GM12878 (cell line): ENCODE data around the gene SLC28A1. TPM values are rescaled to one million over a fixed set of nuclear protein-coding genes. Genes with fewer than 3 reads are reported as not detected.

Source experiments
- ATAC-seq: fragments of 200-7000 bp; cut with Tn5 transposase; 3 replicates; pipeline ENCODE4 v1.9.1; 2020; ENCODE audit warnings: mild to moderate bottlenecking, moderate library complexity
- BruUV-seq: library from RNA; stranded (reverse); fragments of 400-500 nt; replicated peaks from 2 replicates; lab custom pipeline; 2021; lab: Mats Ljungman, UMichigan
- CTCF ChIA-PET: fragments of 300-600 bp; sonication (Branson Sonifier 250); formaldehyde crosslinking; extraction: SDS; loops from one replicate; lab custom pipeline; 2021; ENCODE audit warnings: inconsistent platforms; lab: Yijun Ruan, JAX
- POLR2A ChIA-PET: fragments of 350-600 bp; formaldehyde crosslinking; extraction: SDS; loops from one replicate; lab custom pipeline; 2021; ENCODE audit warnings: inconsistent platforms; lab: Charles Lee
- RAD21 ChIA-PET: fragments of 300-600 bp; sonication (Branson Sonifier 250); formaldehyde crosslinking; loops from one replicate; lab custom pipeline; 2023; ENCODE audit warnings: antibody characterized with exemption; ENCODE audit not compliant: unreplicated experiment; lab: Charles Lee
- SMC1A ChIA-PET: fragments of 300-600 bp; sonication (Branson Sonifier 250); formaldehyde crosslinking; loops from one replicate; lab custom pipeline; 2023; ENCODE audit not compliant: unreplicated experiment, uncharacterized antibody; lab: Charles Lee
- DNase-seq: peaks from one replicate; pipeline ENCODE4 v3.0.0-alpha.2; 2011; ENCODE audit warnings: low read depth, low spot score
- FAIRE-seq: peaks from 3 replicates; lab custom pipeline; 2011; peaks lifted over from hg19 to GRCh38; lab: Jason Lieb, UNC
- H2AFZ ChIP-seq: 2 replicates; pipeline ENCODE4 v1.6.0; 2011; ENCODE audit warnings: low read depth, low read length, control low read depth; ENCODE audit not compliant: control insufficient read depth
- H3K27ac ChIP-seq: 2 replicates; pipeline ENCODE4 v1.5.1; 2011; ENCODE audit warnings: control low read depth; ENCODE audit not compliant: control insufficient read depth, insufficient read depth
- H3K27me3 ChIP-seq, 2 experiments: replicated peaks in 1 of 2; 2 replicates each; pipeline versions ENCODE4 v1.6.0 to v1.6.1; 2011; ENCODE audit warnings: low read length in 1 of 2; ENCODE audit not compliant: control insufficient read depth in 2 of 2, insufficient read depth in 2 of 2
- H3K36me3 ChIP-seq, 2 experiments: 2 replicates each; pipeline ENCODE4 v1.5.1; 2011; ENCODE audit warnings: low read length in 1 of 2; ENCODE audit not compliant: control insufficient read depth in 2 of 2, insufficient read depth in 2 of 2
- H3K4me1 ChIP-seq: 2 replicates; pipeline ENCODE4 v1.6.1; 2011; ENCODE audit warnings: mild to moderate bottlenecking, low read length, moderate library complexity, mixed read lengths; ENCODE audit not compliant: control insufficient read depth, insufficient read depth
- H3K4me2 ChIP-seq: 2 replicates; pipeline ENCODE4 v1.6.0; 2011; ENCODE audit warnings: control low read depth; ENCODE audit not compliant: control insufficient read depth, insufficient read depth
- H3K4me3 ChIP-seq: fragments of 200-600 bp; sonication (generic); 2 replicates; pipeline ENCODE4 v1.5.1; 2016
- H3K79me2 ChIP-seq: 2 replicates; pipeline ENCODE4 v1.6.0; 2011; ENCODE audit warnings: low read length; ENCODE audit not compliant: control insufficient read depth, insufficient read depth
- H3K9ac ChIP-seq: 2 replicates; pipeline ENCODE4 v1.8.0; 2011; ENCODE audit warnings: low read length, control low read depth, mixed read lengths; ENCODE audit not compliant: control insufficient read depth, insufficient read depth
- H3K9me3 ChIP-seq: replicated peaks from 3 replicates; pipeline ENCODE4 v1.5.1; 2011; ENCODE audit warnings: mild to moderate bottlenecking, low read length; ENCODE audit not compliant: control insufficient read depth, insufficient read depth
- H4K20me1 ChIP-seq: 2 replicates; pipeline ENCODE4 v1.6.0; 2011; ENCODE audit not compliant: control insufficient read depth, insufficient read depth
- HDAC6 ChIP-seq: fragments of 200-600 bp; sonication (generic); IDR thresholded peaks from one replicate; pipeline ENCODE4 v1.8.0; 2017; ENCODE audit warnings: antibody characterized with exemption; ENCODE audit not compliant: unreplicated experiment
- MYC ChIP-seq: IDR thresholded peaks from 2 replicates; pipeline ENCODE4 v1.6.1; 2011; ENCODE audit warnings: mild to moderate bottlenecking, low read length, moderate library complexity, inconsistent platforms; ENCODE audit not compliant: insufficient read depth, insufficient replicate concordance, insufficient read length, severe bottlenecking
- NFIC ChIP-seq: IDR thresholded peaks from 2 replicates; pipeline ENCODE4 v1.6.1; 2012; ENCODE audit warnings: low read depth, mild to moderate bottlenecking, inconsistent platforms, low read length, moderate library complexity
- NFYA ChIP-seq: IDR thresholded peaks from 2 replicates; pipeline ENCODE4 v1.6.1; 2011; ENCODE audit warnings: low read depth, mild to moderate bottlenecking, low read length, improper control_type of control experiment, borderline replicate concordance
- NKRF ChIP-seq: fragments of 450-650 bp; conservative IDR thresholded peaks from 2 replicates; pipeline ENCODE4 v1.6.1; 2017; ENCODE audit warnings: mild to moderate bottlenecking, moderate library complexity
- NR2C2 ChIP-seq: IDR thresholded peaks from 2 replicates; pipeline ENCODE4 v1.6.1; 2011; ENCODE audit warnings: borderline replicate concordance, low read depth; ENCODE audit not compliant: control insufficient read depth, insufficient read length
- NR2F1 ChIP-seq: fragments of 450-650 bp; conservative IDR thresholded peaks from 2 replicates; pipeline ENCODE4 v1.6.1; 2017; ENCODE audit warnings: mild to moderate bottlenecking
- PAX8 ChIP-seq: fragments of 450-650 bp; IDR thresholded peaks from 2 replicates; pipeline ENCODE4 v1.6.1; 2017; ENCODE audit warnings: mild to moderate bottlenecking, moderate library complexity
- POLR2AphosphoS2 ChIP-seq: IDR thresholded peaks from 2 replicates; pipeline ENCODE4 v1.6.1; 2011; ENCODE audit warnings: low read depth, mild to moderate bottlenecking, low read length, improper control_type of control experiment, moderate library complexity
- POLR2AphosphoS5 ChIP-seq: IDR thresholded peaks from 2 replicates; pipeline ENCODE4 v1.6.1; 2011; ENCODE audit warnings: mild to moderate bottlenecking, low read length, inconsistent platforms
- POU2F2 ChIP-seq: IDR thresholded peaks from 3 replicates; pipeline ENCODE4 v1.6.1; 2011; ENCODE audit warnings: low read depth, mild to moderate bottlenecking, low read length, borderline replicate concordance
- RAD21 ChIP-seq: IDR thresholded peaks from 2 replicates; pipeline ENCODE4 v1.6.1; 2011; ENCODE audit warnings: mild to moderate bottlenecking, low read depth, low read length, moderate library complexity; ENCODE audit not compliant: insufficient read depth
- SMC3 ChIP-seq: IDR thresholded peaks from 2 replicates; pipeline ENCODE4 v1.6.1; 2011; ENCODE audit warnings: low read length, improper control_type of control experiment, borderline replicate concordance
- YBX1 ChIP-seq: fragments of 450-650 bp; IDR thresholded peaks from 2 replicates; pipeline ENCODE4 v1.6.1; 2016; ENCODE audit warnings: antibody characterized with exemption
- ZNF217 ChIP-seq: fragments of 450-650 bp; IDR thresholded peaks from 2 replicates; pipeline ENCODE4 v1.6.1; 2017; ENCODE audit warnings: antibody characterized with exemption, mild to moderate bottlenecking
- ZNF592 ChIP-seq: fragments of 450-650 bp; IDR thresholded peaks from 2 replicates; pipeline ENCODE4 v1.6.1; 2017; ENCODE audit warnings: mild to moderate bottlenecking, moderate library complexity
- WGBS: methylation state at CpG from one replicate; pipeline ENCODE4 v1.1.6; 2016; ENCODE audit warnings: low lambda C conversion rate; ENCODE audit not compliant: insufficient replicate concordance, insufficient coverage; ENCODE audit errors: missing lambda C conversion rate; 5-methylcytosine and 5-hydroxymethylcytosine counted together
- in situ Hi-C: fragments of 300-500 bp; cut with MboI; formaldehyde crosslinking; loops from 9 replicates; pipeline ENCODE4 v1.14.3; 2018; ENCODE audit warnings: mixed read lengths
- intact Hi-C: fragments of 100-400 bp; cut with micrococcal nuclease; formaldehyde crosslinking; loops from one replicate; pipeline ENCODE4 v1.14.2; 2022; ENCODE audit not compliant: unreplicated experiment
- polyA plus RNA-seq, 11 experiments: library from polyadenylated mRNA; depleted of rRNA in 4 of 11; unstranded in 6 of 11; stranded (reverse) in 5 of 11; fragments of >200 nt; fragmentation: Nextera tagmentation in 4 of 11; fragmentation: Illumina TruSeq in 1 of 11; extraction: Ambion mirVana in 4 of 11; extraction: Trizol in 1 of 11; gene quantifications; 1 replicate in 1 of 11; 2 replicates in 10 of 11; pipeline versions ENCODE4 v1.2.1 to v1.2.3, GENCODE V29; 2011 to 2016; ENCODE audit warnings: inconsistent platforms in 2 of 11, missing spikeins in 2 of 11, low read depth in 1 of 11
- total RNA-seq, 4 experiments: library from RNA; depleted of rRNA in 3 of 4; stranded (reverse); fragments of >200 nt in 3 of 4; fragmentation: Illumina TruSeq in 1 of 4; extraction: Trizol in 1 of 4; gene quantifications; 2 replicates each; pipeline versions ENCODE4 v1.2.1 to v1.2.3, GENCODE V29; 2013 to 2021

SLC28A1 gene
- total and polyA plus RNA-seq, 10 of the 15 experiments (the other 5 are each of a cell fraction or from before 2014, with no cell fraction given) = not detected

GRCh38 chr15:84982301-84982920 lies 97.9 kb downstream of the SLC28A1 start:
- H3K4me3 ChIP-seq = peak overlapping the region; percentile 67
- CTCF ChIA-PET = interaction anchor here (4.2 kb wide), 1 partner anchor 63 kb away, joined by 20 read pairs; no protein-coding TSS in a partner anchor
- H3K4me2 ChIP-seq = peak overlapping the region; percentile 82
- BruUV-seq = no TSS peak
- H3K9ac ChIP-seq = peak overlapping the region; percentile 76
- POLR2A ChIA-PET = interaction anchor here (1.3 to 3.2 kb wide), 3 partner anchors 18 to 411 kb away, joined by 3 to 12 read pairs (median 4); no protein-coding TSS in a partner anchor
- ATAC-seq (peak; percentile 2; the same call in 1 of the 3 replicates), FAIRE-seq (no peak), DNase-seq (no peak)
- peaks cover 10% of the 10 kb centered on the region for H3K4me1 ChIP-seq
- no peaks in the 10 kb centered on the region for H4K20me1 ChIP-seq
- peak overlapping the region; percentile 86 for H2AFZ ChIP-seq
- in situ Hi-C loops (no loop called here), intact Hi-C loops (loop anchor here (2.0 kb wide), 1 partner anchor 42 kb away; no protein-coding TSS in a partner anchor)
- SMC1A ChIA-PET = interaction anchor here (1.1 to 9.3 kb wide), 10 partner anchors 11 to 63 kb away, joined by 4 to 80 read pairs (median 7); no protein-coding TSS in a partner anchor
- 2% methylated on average over 46 of the region's 46 CpGs for WGBS
- no peaks in the 10 kb centered on the region for H3K27me3 ChIP-seq
- no peaks in the 10 kb centered on the region; a peak in 1 of 4 replicates for H3K36me3 ChIP-seq
- peak overlapping the region; percentile 92 for H3K27ac ChIP-seq
- H3K9me3 ChIP-seq = no peaks in the 10 kb centered on the region
- RAD21 ChIA-PET = interaction anchor here (0.9 to 1.8 kb wide), 6 partner anchors 22 to 62 kb away, joined by 4 to 6 read pairs (median 5); no protein-coding TSS in a partner anchor
- peaks cover 61% of the 10 kb centered on the region for H3K79me2 ChIP-seq
- TF ChIP-seq ZNF592 (no peak), NKRF (no peak; the same call in 1 of the 2 replicates), HDAC6 (no peak), RAD21 (no peak), POU2F2 (no peak), POLR2AphosphoS2 (no peak), NFIC (no peak), ZNF217 (no peak), POLR2AphosphoS5 (0 out of 2 replicates have a peak, but pooled peaks have one; percentile 37), SMC3 (no peak), NR2F1 (no peak), NFYA (no peak), PAX8 (no peak), MYC (no peak), NR2C2 (no peak), YBX1 (no peak)
